CD14-positive monocyte (primary cell): ENCODE data around the gene RAPGEF5. TPM values are rescaled to one million over a fixed set of nuclear protein-coding genes. Genes with fewer than 3 reads are reported as not detected.

ENCODE experiments used
- DNase-seq, 3 donors: peaks; one replicate each; pipeline ENCODE4 v3.0.0-alpha.2; 2011 to 2022
- H2AFZ ChIP-seq: 2 replicates; pipeline ENCODE4 v1.6.0; 2012; ENCODE audit warnings: mild to moderate bottlenecking, low read depth, low read length, inconsistent platforms; ENCODE audit not compliant: insufficient read depth, poor library complexity, severe bottlenecking
- H3K27ac ChIP-seq, 2 donors: 1 replicate in 1 of 2; 2 replicates in 1 of 2; pipeline ENCODE4 v1.5.1; 2012 to 2013; ENCODE audit warnings: low read length in 2 of 2, control low read depth in 1 of 2, inconsistent platforms in 1 of 2, low read depth in 1 of 2, mild to moderate bottlenecking in 1 of 2
- H3K27me3 ChIP-seq, 2 donors: one replicate each; pipeline versions ENCODE4 v1.6.0 to v1.6.1; 2011 to 2013; ENCODE audit warnings: low read length in 2 of 2; ENCODE audit not compliant: control insufficient read depth in 2 of 2, insufficient read depth in 2 of 2
- H3K36me3 ChIP-seq, 2 donors: replicated peaks in 1 of 2; 1 replicate in 1 of 2; 2 replicates in 1 of 2; pipeline versions ENCODE4 v1.5.1 to v1.6.1; 2012 to 2013; ENCODE audit warnings: low read length in 2 of 2, control low read depth in 1 of 2, inconsistent platforms in 1 of 2, mild to moderate bottlenecking in 1 of 2; ENCODE audit not compliant: insufficient read depth in 2 of 2, control insufficient read depth in 1 of 2
- H3K4me1 ChIP-seq, 2 donors: 1 replicate in 1 of 2; 2 replicates in 1 of 2; pipeline versions ENCODE4 v1.5.1 to v1.6.1; 2012 to 2013; ENCODE audit warnings: low read length in 2 of 2, control low read depth in 1 of 2, inconsistent platforms in 1 of 2, mild to moderate bottlenecking in 1 of 2, moderate library complexity in 1 of 2; ENCODE audit not compliant: insufficient read depth in 2 of 2, control insufficient read depth in 1 of 2
- H3K4me2 ChIP-seq: replicated peaks from 2 replicates; pipeline ENCODE3; 2012; ENCODE audit warnings: low read length, moderate library complexity, mild to moderate bottlenecking; ENCODE audit not compliant: poor library complexity, severe bottlenecking; ENCODE audit errors: extremely low read depth
- H3K4me3 ChIP-seq, 3 experiments: fragments of 200-600 bp in 1 of 3; sonication (generic) in 1 of 3; replicated peaks in 1 of 3; 1 replicate in 2 of 3; 2 replicates in 1 of 3; pipeline ENCODE4 v1.5.1; 2011 to 2013; ENCODE audit warnings: low read length in 3 of 3, mild to moderate bottlenecking in 3 of 3, control low read depth in 2 of 3, low read depth in 2 of 3, inconsistent platforms in 1 of 3, moderate library complexity in 1 of 3
- H3K79me2 ChIP-seq: 2 replicates; pipeline ENCODE4 v1.6.0; 2012; ENCODE audit warnings: mild to moderate bottlenecking, control low read depth, inconsistent platforms, low read length, moderate library complexity; ENCODE audit not compliant: insufficient read depth
- H3K9ac ChIP-seq: 2 replicates; pipeline ENCODE4 v1.6.0; 2017; ENCODE audit warnings: low read length, mild to moderate bottlenecking; ENCODE audit not compliant: insufficient read depth, poor library complexity, severe bottlenecking
- H3K9me3 ChIP-seq, 2 donors: replicated peaks in 1 of 2; 1 replicate in 1 of 2; 2 replicates in 1 of 2; pipeline versions ENCODE4 v1.5.1 to v1.6.1; 2012 to 2013; ENCODE audit warnings: low read length in 2 of 2, control low read depth in 1 of 2; ENCODE audit not compliant: control insufficient read depth in 1 of 2, insufficient read depth in 1 of 2
- H4K20me1 ChIP-seq: 2 replicates; pipeline ENCODE4 v1.6.0; 2012; ENCODE audit warnings: mild to moderate bottlenecking, low read length, control low read depth, moderate library complexity; ENCODE audit not compliant: insufficient read depth
- H3K27ac Mint-ChIP-seq, 7 donors: one replicate each; pipeline ENCODE4 v1.8.0; 2020; ENCODE audit warnings: mild to moderate bottlenecking in 7 of 7, mixed read lengths in 7 of 7, moderate library complexity in 6 of 7, inconsistent platforms in 2 of 7
- H3K27me3 Mint-ChIP-seq, 3 donors: one replicate each; pipeline ENCODE4 v1.8.0; 2021 to 2022; ENCODE audit warnings: low read depth in 3 of 3, mild to moderate bottlenecking in 3 of 3, mixed read lengths in 3 of 3, moderate library complexity in 3 of 3, inconsistent platforms in 1 of 3
- H3K36me3 Mint-ChIP-seq, 2 donors: one replicate each; pipeline ENCODE4 v1.8.0; 2020; ENCODE audit warnings: mixed read lengths in 2 of 2, inconsistent platforms in 1 of 2, mild to moderate bottlenecking in 1 of 2
- H3K4me1 Mint-ChIP-seq: one replicate; pipeline ENCODE4 v1.8.0; 2020; ENCODE audit warnings: mild to moderate bottlenecking, mixed read lengths
- H3K4me3 Mint-ChIP-seq, 2 donors: one replicate each; pipeline ENCODE4 v1.8.0; 2020; ENCODE audit warnings: mild to moderate bottlenecking in 2 of 2, mixed read lengths in 2 of 2, moderate library complexity in 1 of 2
- H3K9me3 Mint-ChIP-seq, 7 donors: one replicate each; pipeline ENCODE4 v1.8.0; 2020 to 2022; ENCODE audit warnings: mixed read lengths in 7 of 7, mild to moderate bottlenecking in 6 of 7, moderate library complexity in 6 of 7, inconsistent platforms in 2 of 7
- WGBS: methylation state at CpG from one replicate; pipeline ENCODE4 v1.1.5; 2013; ENCODE audit warnings: missing lambda C conversion rate; ENCODE audit not compliant: insufficient coverage; 5-methylcytosine and 5-hydroxymethylcytosine counted together
- intact Hi-C, 2 donors: fragments of 100-400 bp; cut with micrococcal nuclease; formaldehyde crosslinking; loops; one replicate each; pipeline versions ENCODE4 v1.15.0 to v1.15.1; 2023
- polyA plus RNA-seq, 3 donors: library from polyadenylated mRNA; depleted of rRNA in 1 of 3; unstranded in 2 of 3; stranded (reverse) in 1 of 3; fragments of 300-500 nt in 2 of 3; fragments of >200 nt in 1 of 3; fragmentation: Illumina TruSeq in 2 of 3; gene quantifications; 1 replicate in 2 of 3; 2 replicates in 1 of 3; pipeline ENCODE4 v1.2.3, GENCODE V29; 2012 to 2021
- TF ChIP-seq, protein P1 (sequence below): fragments of 200-600 bp; IDR thresholded peaks from one replicate; pipeline ENCODE4 v1.8.0; 2022; ENCODE audit warnings: antibody characterized with exemption, mild to moderate bottlenecking

The RAPGEF5 gene
- polyA plus RNA-seq, 3 donors, result not detected

DNA sequence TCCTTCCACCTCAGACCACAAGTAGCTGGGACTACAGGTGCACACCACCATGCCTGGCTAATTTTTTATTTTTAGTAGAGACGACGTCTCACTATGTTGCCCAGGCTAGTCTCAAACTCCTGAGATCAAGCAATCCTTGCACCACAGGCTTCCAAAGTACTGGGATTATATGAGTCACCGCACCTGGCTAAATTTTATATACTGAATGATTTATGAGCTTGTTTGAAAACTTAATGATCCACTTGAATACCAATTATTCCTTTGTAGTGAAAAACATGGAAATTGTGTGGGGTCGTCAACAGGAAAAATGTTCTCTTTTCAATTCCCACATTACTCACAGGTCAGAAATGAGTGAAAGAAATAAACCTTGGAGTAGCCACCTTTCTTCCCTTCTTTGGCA lies 31.3 kb downstream of the RAPGEF5 start:
- Mint-ChIP-seq H3K9me3 (no peaks in the 10 kb centered on the region), H3K27me3 (peaks cover 0 to 5% (median 1%) of the 10 kb centered on the region in 3 donors), H3K4me3 (no peak overlapping the region), H3K27ac (no peak overlapping the region), H3K36me3 (no peaks in the 10 kb centered on the region), H3K4me1 (no peaks in the 10 kb centered on the region)
- H3K27me3 ChIP-seq, result no peaks in the 10 kb centered on the region
- no peaks in the 10 kb centered on the region for H4K20me1 ChIP-seq
- TF ChIP-seq, protein P1, sequence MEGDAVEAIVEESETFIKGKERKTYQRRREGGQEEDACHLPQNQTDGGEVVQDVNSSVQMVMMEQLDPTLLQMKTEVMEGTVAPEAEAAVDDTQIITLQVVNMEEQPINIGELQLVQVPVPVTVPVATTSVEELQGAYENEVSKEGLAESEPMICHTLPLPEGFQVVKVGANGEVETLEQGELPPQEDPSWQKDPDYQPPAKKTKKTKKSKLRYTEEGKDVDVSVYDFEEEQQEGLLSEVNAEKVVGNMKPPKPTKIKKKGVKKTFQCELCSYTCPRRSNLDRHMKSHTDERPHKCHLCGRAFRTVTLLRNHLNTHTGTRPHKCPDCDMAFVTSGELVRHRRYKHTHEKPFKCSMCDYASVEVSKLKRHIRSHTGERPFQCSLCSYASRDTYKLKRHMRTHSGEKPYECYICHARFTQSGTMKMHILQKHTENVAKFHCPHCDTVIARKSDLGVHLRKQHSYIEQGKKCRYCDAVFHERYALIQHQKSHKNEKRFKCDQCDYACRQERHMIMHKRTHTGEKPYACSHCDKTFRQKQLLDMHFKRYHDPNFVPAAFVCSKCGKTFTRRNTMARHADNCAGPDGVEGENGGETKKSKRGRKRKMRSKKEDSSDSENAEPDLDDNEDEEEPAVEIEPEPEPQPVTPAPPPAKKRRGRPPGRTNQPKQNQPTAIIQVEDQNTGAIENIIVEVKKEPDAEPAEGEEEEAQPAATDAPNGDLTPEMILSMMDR, result no peak
- no peaks in the 10 kb centered on the region for H3K9me3 ChIP-seq
- no peak overlapping the region for H3K27ac ChIP-seq
- intact Hi-C loops, result no loop called here
- no peaks in the 10 kb centered on the region for H3K4me1 ChIP-seq
- H3K36me3 ChIP-seq, result no peaks in the 10 kb centered on the region
- H3K9ac ChIP-seq, result no peak overlapping the region
- no peak overlapping the region for H3K4me2 ChIP-seq
- DNase-seq, result no peak
- H3K4me3 ChIP-seq, result no peak overlapping the region
- no peaks in the 10 kb centered on the region for H3K79me2 ChIP-seq
- H2AFZ ChIP-seq, result no peak overlapping the region
- WGBS, result 100% methylated on average over 2 of the region's 4 CpGs

DNA sequence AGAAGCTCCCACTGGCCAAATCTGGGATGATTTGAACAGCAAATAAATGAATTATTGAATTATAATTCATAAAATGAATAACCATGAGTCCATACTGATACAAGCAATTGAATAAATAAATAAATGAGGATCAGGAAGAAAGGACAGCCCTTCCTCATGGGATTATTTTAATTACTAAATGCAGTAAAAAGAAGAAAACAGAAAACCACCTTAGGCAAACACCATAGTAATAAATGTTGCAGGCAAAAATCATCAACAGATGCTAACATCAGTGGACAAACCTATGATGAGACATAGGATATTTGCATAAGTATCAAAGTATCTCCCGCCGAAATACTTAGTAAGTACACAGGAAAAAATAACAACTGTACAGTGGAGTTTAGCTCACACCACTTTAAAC lies 33.2 kb downstream of the RAPGEF5 start:
- no CpG with 5 or more reads among the region's 2 CpGs for WGBS
- Histone ChIP-seq H3K79me2 (no peaks in the 10 kb centered on the region), H3K4me2 (no peak overlapping the region), H2AFZ (no peak overlapping the region), H3K27me3 (no peaks in the 10 kb centered on the region), H3K4me1 (no peaks in the 10 kb centered on the region), H4K20me1 (no peaks in the 10 kb centered on the region), H3K4me3 (no peak overlapping the region), H3K36me3 (no peaks in the 10 kb centered on the region), H3K27ac (no peak overlapping the region), H3K9ac (no peak overlapping the region), H3K9me3 (no peaks in the 10 kb centered on the region)
- intact Hi-C loops, result no loop called here
- Mint-ChIP-seq H3K9me3 (no peaks in the 10 kb centered on the region), H3K27me3 (peaks cover 0 to 4% (median 1%) of the 10 kb centered on the region in 3 donors), H3K27ac (no peak overlapping the region), H3K4me1 (no peaks in the 10 kb centered on the region), H3K36me3 (no peaks in the 10 kb centered on the region), H3K4me3 (no peak overlapping the region)
- TF ChIP-seq, protein P1, result no peak
- no peak for DNase-seq
